Kidney (tissue), 14 donors: Measurements from ENCODE around the gene STX1B. TPM values are rescaled to one million over a fixed set of nuclear protein-coding genes. Genes with fewer than 3 reads are reported as not detected.

Source experiments
- DNase-seq, 5 donors: peaks; one replicate each; pipeline ENCODE4 v3.0.0-alpha.2; 2013 to 2020
- FAIRE-seq: peaks from 2 replicates; lab custom pipeline; 2012; peaks lifted over from hg19 to GRCh38; lab: Jason Lieb, UNC
- H3K27ac ChIP-seq, 2 donors: one replicate each; pipeline ENCODE4 v1.7.0; 2013; ENCODE audit warnings: low read depth in 2 of 2, low read length in 2 of 2, inconsistent platforms in 1 of 2
- H3K27me3 ChIP-seq: one replicate; pipeline ENCODE4 v1.7.1; 2013; ENCODE audit warnings: low read length, inconsistent platforms; ENCODE audit not compliant: control insufficient read depth, insufficient read depth
- H3K36me3 ChIP-seq, 3 donors: one replicate each; pipeline versions ENCODE4 v1.7.0 to v1.7.1; 2013; ENCODE audit warnings: low read length in 3 of 3, control low read depth in 1 of 3, inconsistent platforms in 1 of 3; ENCODE audit not compliant: insufficient read depth in 3 of 3, control insufficient read depth in 2 of 3
- H3K4me1 ChIP-seq, 3 donors: one replicate each; pipeline versions ENCODE4 v1.7.0 to v1.7.1; 2013; ENCODE audit warnings: low read length in 3 of 3, inconsistent platforms in 1 of 3, low read depth in 1 of 3; ENCODE audit not compliant: control insufficient read depth in 2 of 3, insufficient read depth in 2 of 3
- H3K4me3 ChIP-seq, 3 donors: one replicate each; pipeline versions ENCODE4 v1.7.0 to v1.8.1; 2013; ENCODE audit warnings: low read length in 3 of 3, control low read depth in 1 of 3, inconsistent platforms in 1 of 3
- H3K9ac ChIP-seq, 3 donors: one replicate each; pipeline versions ENCODE4 v1.7.0 to v1.7.1; 2013; ENCODE audit warnings: low read length in 3 of 3, control low read depth in 1 of 3, inconsistent platforms in 1 of 3
- H3K9me3 ChIP-seq, 3 donors: one replicate each; pipeline versions ENCODE4 v1.7.0 to v1.7.1; 2013; ENCODE audit warnings: low read length in 3 of 3, control low read depth in 1 of 3, inconsistent platforms in 1 of 3; ENCODE audit not compliant: control insufficient read depth in 2 of 3, insufficient read depth in 1 of 3
- intact Hi-C: fragments of 100-400 bp; cut with DNase I; formaldehyde crosslinking; loops from one replicate; pipeline ENCODE4 v1.11.1; 2022
- polyA plus RNA-seq: library from polyadenylated mRNA; stranded (reverse); fragments of 350-450 nt; fragmentation: Illumina TruSeq; extraction: RNeasy Lipid Tissue Mini Kit (QIAGEN cat#74804); gene quantifications from one replicate; pipeline ENCODE4 v1.2.3, GENCODE V29; 2014; ENCODE audit warnings: low read depth, low replicate concordance; ENCODE audit not compliant: insufficient read depth
- total RNA-seq: library from RNA; stranded (reverse); fragmentation: NEBNext Ultra II Directional; extraction: Animal tissue kit (Norgen Biotek cat#: 25700); gene quantifications from one replicate; pipeline ENCODE4 v1.2.1, GENCODE V29; 2021
- TF ChIP-seq, protein P1 (sequence below): IDR thresholded peaks from 3 replicates; pipeline ENCODE4 v1.5.1; 2012; ENCODE audit warnings: mild to moderate bottlenecking, moderate library complexity, borderline replicate concordance; ENCODE audit not compliant: insufficient read depth; ENCODE audit errors: extremely low read depth
- donor health status: control.
- donor health status: control.
- donor health status: control.
- donor health status: control.
- donor health status: control.
- donor health status: DM: yes; HTN: yes; CAD: no.
- donor health status: Normal renal cell carcinoma (clear cell type).

The STX1B gene
- total and polyA plus RNA-seq, 2 donors from 2014 or later = 0.22 to 1.7 TPM

DNA sequence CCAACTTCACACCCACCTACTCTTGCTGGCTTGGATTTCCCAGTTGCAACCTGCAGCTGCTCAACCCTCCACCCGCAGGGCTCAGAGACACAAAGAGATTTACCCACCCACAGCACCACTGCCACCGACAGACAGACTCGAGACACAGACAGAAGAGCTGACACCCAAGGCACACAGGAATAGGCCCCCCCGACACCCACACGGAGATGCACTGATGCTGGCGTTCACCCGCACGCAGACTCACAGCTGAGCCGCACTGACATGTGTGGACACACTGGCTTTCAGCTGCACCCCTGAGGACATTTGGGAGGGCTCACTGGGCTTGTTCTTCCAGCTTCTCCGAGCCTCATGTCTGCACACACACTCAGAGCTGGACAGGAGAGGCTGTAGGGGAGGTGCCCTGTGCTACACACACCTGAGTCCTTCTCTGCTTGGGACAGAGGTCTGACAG lies 8.2 kb downstream of the STX1B start:
- TF ChIP-seq, protein P1, sequence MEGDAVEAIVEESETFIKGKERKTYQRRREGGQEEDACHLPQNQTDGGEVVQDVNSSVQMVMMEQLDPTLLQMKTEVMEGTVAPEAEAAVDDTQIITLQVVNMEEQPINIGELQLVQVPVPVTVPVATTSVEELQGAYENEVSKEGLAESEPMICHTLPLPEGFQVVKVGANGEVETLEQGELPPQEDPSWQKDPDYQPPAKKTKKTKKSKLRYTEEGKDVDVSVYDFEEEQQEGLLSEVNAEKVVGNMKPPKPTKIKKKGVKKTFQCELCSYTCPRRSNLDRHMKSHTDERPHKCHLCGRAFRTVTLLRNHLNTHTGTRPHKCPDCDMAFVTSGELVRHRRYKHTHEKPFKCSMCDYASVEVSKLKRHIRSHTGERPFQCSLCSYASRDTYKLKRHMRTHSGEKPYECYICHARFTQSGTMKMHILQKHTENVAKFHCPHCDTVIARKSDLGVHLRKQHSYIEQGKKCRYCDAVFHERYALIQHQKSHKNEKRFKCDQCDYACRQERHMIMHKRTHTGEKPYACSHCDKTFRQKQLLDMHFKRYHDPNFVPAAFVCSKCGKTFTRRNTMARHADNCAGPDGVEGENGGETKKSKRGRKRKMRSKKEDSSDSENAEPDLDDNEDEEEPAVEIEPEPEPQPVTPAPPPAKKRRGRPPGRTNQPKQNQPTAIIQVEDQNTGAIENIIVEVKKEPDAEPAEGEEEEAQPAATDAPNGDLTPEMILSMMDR = no peak
- no peaks in the 10 kb centered on the region for H3K9me3 ChIP-seq
- peaks cover 0 to 7% (median 0%) of the 10 kb centered on the region in 3 donors for H3K4me1 ChIP-seq
- H3K9ac ChIP-seq = no peak overlapping the region
- FAIRE-seq (no peak), DNase-seq (no peak)
- H3K27me3 ChIP-seq = no peaks in the 10 kb centered on the region
- intact Hi-C loops = no loop called here
- no peak overlapping the region for H3K27ac ChIP-seq
- no peak overlapping the region for H3K4me3 ChIP-seq
- no peaks in the 10 kb centered on the region for H3K36me3 ChIP-seq

DNA sequence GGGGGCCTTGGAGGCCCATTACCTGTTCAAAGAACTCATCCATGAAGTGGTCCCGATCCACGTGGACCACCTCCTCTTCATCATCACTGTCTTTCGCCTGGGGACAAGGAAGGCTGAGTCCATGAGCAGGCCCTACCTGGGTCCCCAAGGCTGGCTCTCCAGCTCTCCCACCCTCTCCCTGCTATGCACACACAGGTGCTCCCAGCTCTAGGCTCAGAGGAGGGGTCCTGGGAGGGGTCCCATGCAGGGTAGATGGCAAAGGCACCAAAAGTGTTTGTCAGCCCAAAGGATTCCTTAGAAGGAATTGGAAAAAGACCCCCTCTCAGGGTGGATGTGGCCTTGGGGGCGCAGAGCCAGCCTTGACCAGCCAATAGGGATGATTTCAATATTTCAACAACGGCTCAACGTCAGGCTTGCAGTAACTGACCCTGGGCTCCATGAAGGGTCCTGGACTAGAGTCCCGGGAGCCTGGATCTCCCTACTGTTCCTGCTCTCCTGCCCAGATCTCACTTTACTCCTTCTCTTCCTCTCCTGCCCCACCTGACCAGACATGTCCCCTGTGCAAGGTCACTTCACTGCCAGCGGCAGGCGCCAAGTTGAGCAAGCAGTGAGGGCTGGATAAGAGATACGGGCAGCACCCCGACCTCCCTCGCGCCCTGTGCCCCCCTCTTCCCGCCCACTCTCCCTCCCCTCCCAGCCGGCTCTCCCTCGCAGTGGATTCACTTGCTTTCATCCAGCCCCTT lies 8.8 kb downstream of the STX1B start:
- Histone ChIP-seq H3K36me3 (no peaks in the 10 kb centered on the region), H3K4me3 (no peak overlapping the region), H3K4me1 (peaks cover 0 to 9% (median 0%) of the 10 kb centered on the region in 3 donors), H3K9ac (no peak overlapping the region), H3K9me3 (no peaks in the 10 kb centered on the region), H3K27me3 (no peaks in the 10 kb centered on the region), H3K27ac (no peak overlapping the region)
- FAIRE-seq (no peak), DNase-seq (peak in 2 of 5 donors; percentile 34 to 44)
- intact Hi-C loops = no loop called here
- TF ChIP-seq, protein P1 = no peak

DNA sequence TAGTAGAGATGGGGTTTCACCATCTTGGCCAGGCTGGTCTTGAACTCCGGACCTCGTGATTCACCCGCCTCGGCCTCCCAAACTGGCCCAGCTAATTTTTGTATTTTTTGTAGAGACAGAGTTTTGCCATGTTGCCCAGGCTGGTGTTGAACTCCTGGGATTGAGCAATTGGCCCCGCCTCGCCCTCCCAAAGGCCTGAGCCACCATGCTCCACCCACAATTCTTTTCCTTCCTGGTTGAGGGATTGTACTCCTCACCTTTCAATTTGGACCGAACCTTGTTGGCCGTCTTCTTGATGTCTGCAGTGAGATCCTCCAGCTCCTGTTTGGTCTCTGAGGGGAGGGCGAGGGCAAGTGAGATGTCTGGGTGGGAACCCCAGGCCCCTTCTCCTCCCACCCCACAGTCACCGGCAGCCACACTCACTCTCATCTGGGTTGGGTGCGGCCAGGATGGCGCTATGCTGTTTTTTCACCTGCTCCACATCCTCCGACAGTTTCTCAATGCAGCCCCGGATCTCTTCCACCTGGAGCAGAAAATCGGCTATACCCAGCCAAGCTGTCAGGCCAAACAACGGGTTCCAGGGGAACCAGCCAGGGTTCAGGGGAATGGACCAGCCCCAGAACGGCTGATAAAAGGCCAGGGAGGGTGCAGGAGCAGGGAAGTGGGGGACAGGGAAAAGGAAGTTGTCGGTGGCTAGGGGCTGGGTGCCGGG lies 9.6 kb downstream of the STX1B start:
- intact Hi-C loops = no loop called here
- H3K4me3 ChIP-seq = no peak overlapping the region
- FAIRE-seq (no peak), DNase-seq (no peak)
- H3K36me3 ChIP-seq = no peaks in the 10 kb centered on the region
- TF ChIP-seq, protein P1 = no peak
- no peaks in the 10 kb centered on the region for H3K9me3 ChIP-seq
- no peak overlapping the region for H3K27ac ChIP-seq
- peaks cover 2% of the 10 kb centered on the region for H3K27me3 ChIP-seq
- H3K9ac ChIP-seq = no peak overlapping the region
- peaks cover 0 to 9% (median 0%) of the 10 kb centered on the region in 3 donors for H3K4me1 ChIP-seq
